Parathyroid adenoma (tissue), 2 donors: ENCODE results near the gene KCNMB2.

Experiments used
- H2AFZ ChIP-seq: fragments of 300-600 bp; sonication (generic); one replicate; pipeline ENCODE4 v1.7.0; 2017; ENCODE audit warnings: antibody characterized with exemption, mild to moderate bottlenecking
- H3K27ac ChIP-seq: fragments of 300-600 bp; sonication (generic); one replicate; pipeline ENCODE4 v1.7.0; 2017
- H3K27me3 ChIP-seq: fragments of 300-600 bp; sonication (generic); one replicate; pipeline ENCODE4 v1.7.0; 2017; ENCODE audit warnings: low read length; ENCODE audit not compliant: control insufficient read depth, insufficient read depth
- H3K36me3 ChIP-seq: fragments of 300-600 bp; sonication (generic); one replicate; pipeline ENCODE4 v1.7.0; 2017; ENCODE audit warnings: low read length; ENCODE audit not compliant: control insufficient read depth, insufficient read depth
- H3K4me1 ChIP-seq: fragments of 300-600 bp; sonication (generic); one replicate; pipeline ENCODE4 v1.7.0; 2017; ENCODE audit warnings: control low read depth
- H3K4me2 ChIP-seq: fragments of 300-600 bp; sonication (generic); one replicate; pipeline ENCODE4 v1.7.0; 2017; ENCODE audit warnings: low read length
- H3K4me3 ChIP-seq: fragments of 300-600 bp; sonication (generic); one replicate; pipeline ENCODE4 v1.7.0; 2017; ENCODE audit warnings: low read depth, low read length
- H3K79me2 ChIP-seq: fragments of 300-600 bp; sonication (generic); one replicate; pipeline ENCODE4 v1.7.0; 2017; ENCODE audit warnings: control low read depth
- H3K9ac ChIP-seq: fragments of 300-600 bp; sonication (generic); one replicate; pipeline ENCODE4 v1.7.0; 2017; ENCODE audit warnings: mild to moderate bottlenecking
- H3K9me3 ChIP-seq: fragments of 300-600 bp; sonication (generic); one replicate; pipeline ENCODE4 v1.7.0; 2017; ENCODE audit warnings: low read length; ENCODE audit not compliant: control insufficient read depth
- CTCF ChIP-seq: fragments of 300-600 bp; sonication (generic); IDR thresholded peaks from one replicate; pipeline ENCODE4 v1.7.0; 2017; ENCODE audit warnings: antibody characterized with exemption, mild to moderate bottlenecking
- donor health status: primary hyperparathyroidism.

Gene KCNMB2

GRCh38 chr3:178646186-178646862 lies 110.1 kb downstream of the KCNMB2 start:
- Histone ChIP-seq H3K4me1 (no peaks in the 10 kb centered on the region), H3K4me2 (no peak overlapping the region), H2AFZ (no peak overlapping the region), H3K27ac (no peak overlapping the region), H3K79me2 (no peaks in the 10 kb centered on the region), H3K4me3 (no peak overlapping the region), H3K9me3 (no peaks in the 10 kb centered on the region), H3K9ac (no peak overlapping the region), H3K36me3 (no peaks in the 10 kb centered on the region), H3K27me3 (no peaks in the 10 kb centered on the region)
- TF ChIP-seq CTCF, result no peak

GRCh38 chr3:178655488-178655887 lies 119.3 kb downstream of the KCNMB2 start:
- Histone ChIP-seq H3K9ac (no peak overlapping the region), H3K27me3 (no peaks in the 10 kb centered on the region), H3K4me2 (no peak overlapping the region), H2AFZ (no peak overlapping the region), H3K36me3 (no peaks in the 10 kb centered on the region), H3K79me2 (no peaks in the 10 kb centered on the region), H3K27ac (no peak overlapping the region), H3K4me3 (no peak overlapping the region), H3K9me3 (no peaks in the 10 kb centered on the region), H3K4me1 (no peaks in the 10 kb centered on the region)
- TF ChIP-seq CTCF, result no peak

GRCh38 chr3:178658694-178659325 lies 122.6 kb downstream of the KCNMB2 start:
- H3K4me1 ChIP-seq, result no peaks in the 10 kb centered on the region
- H3K9ac ChIP-seq, result no peak overlapping the region
- H3K36me3 ChIP-seq, result no peaks in the 10 kb centered on the region
- no peaks in the 10 kb centered on the region for H3K9me3 ChIP-seq
- no peak overlapping the region for H3K4me3 ChIP-seq
- H3K27me3 ChIP-seq, result no peaks in the 10 kb centered on the region
- H3K79me2 ChIP-seq, result no peaks in the 10 kb centered on the region
- no peak overlapping the region for H2AFZ ChIP-seq
- H3K4me2 ChIP-seq, result no peak overlapping the region
- H3K27ac ChIP-seq, result no peak overlapping the region
- TF ChIP-seq CTCF, result no peak

GRCh38 chr3:178663201-178663934 lies 127.1 kb downstream of the KCNMB2 start:
- H3K9me3 ChIP-seq, result no peaks in the 10 kb centered on the region
- no peak overlapping the region for H3K4me3 ChIP-seq
- TF ChIP-seq CTCF, result no peak
- no peak overlapping the region for H3K27ac ChIP-seq
- no peaks in the 10 kb centered on the region for H3K4me1 ChIP-seq
- H3K27me3 ChIP-seq, result no peaks in the 10 kb centered on the region
- no peaks in the 10 kb centered on the region for H3K79me2 ChIP-seq
- H3K36me3 ChIP-seq, result no peaks in the 10 kb centered on the region
- no peak overlapping the region for H2AFZ ChIP-seq
- H3K4me2 ChIP-seq, result no peak overlapping the region
- no peak overlapping the region for H3K9ac ChIP-seq
